ENCODE results near the gene HYCC1.

HYCC1 gene

GRCh38 chr7:23016345-23017253, 2.7 kb upstream of the HYCC1 start:
- DNase-seq = no peak

GRCh38 chr7:23014681-23015080, 751 bp upstream of the HYCC1 start:
- DNase-seq = no peak

- no peak for DNase-seq
These were observed 819 bp downstream of the HYCC1 start for GRCh38 chr7:23012908-23013714.

GRCh38 chr7:23012186-23012585, 1.7 kb downstream of the HYCC1 start:
- no peak for DNase-seq

- DNase-seq = no peak
These were observed 2.6 kb downstream of the HYCC1 start for GRCh38 chr7:23011222-23011924.

- DNase-seq = no peak
These were observed 4.6 kb downstream of the HYCC1 start for GRCh38 chr7:23009303-23009702.

- DNase-seq = no peak
These were observed 9.7 kb downstream of the HYCC1 start for GRCh38 chr7:23004247-23004520.

GRCh38 chr7:23003505-23004246, 10.3 kb downstream of the HYCC1 start:
- no peak for DNase-seq

- DNase-seq = no peak
These were observed 11.2 kb downstream of the HYCC1 start for GRCh38 chr7:23002698-23003097.

- DNase-seq = no peak
These were observed 12.3 kb downstream of the HYCC1 start for GRCh38 chr7:23001610-23002009.

GRCh38 chr7:23000597-23001360, 13.2 kb downstream of the HYCC1 start:
- DNase-seq = no peak

GRCh38 chr7:22998519-22998896, 15.4 kb downstream of the HYCC1 start:
- no peak for DNase-seq

- no peak for DNase-seq
These were observed 15.9 kb downstream of the HYCC1 start for GRCh38 chr7:22997871-22998518.

- no peak for DNase-seq
These were observed 17.5 kb downstream of the HYCC1 start for GRCh38 chr7:22996470-22996869.

- no peak for DNase-seq
These were observed 18.9 kb downstream of the HYCC1 start for GRCh38 chr7:22995011-22995410.

GRCh38 chr7:22992874-22993840, 20.8 kb downstream of the HYCC1 start:
- DNase-seq = no peak

GRCh38 chr7:22990588-22990949, 23.4 kb downstream of the HYCC1 start:
- DNase-seq = no peak

GRCh38 chr7:22989643-22990587, 24.0 kb downstream of the HYCC1 start:
- no peak for DNase-seq

GRCh38 chr7:22985436-22985835, 28.5 kb downstream of the HYCC1 start:
- DNase-seq = no peak
